Activated B cell treated with CpG ODN at 0.5 μM for 24 hours (primary cell): ENCODE results near the gene CALN1. TPM values are rescaled to one million over a fixed set of nuclear protein-coding genes. Genes with fewer than 3 reads are reported as not detected.

Experiments
- ATAC-seq: fragments of 200-7000 bp; cut with Tn5 transposase; one replicate; pipeline ENCODE4 v1.10.0; 2021; ENCODE audit warnings: low read depth, mild to moderate bottlenecking, moderate library complexity
- CTCF ChIA-PET: fragments of 350-600 bp; sonication (Branson Sonifier 250); formaldehyde crosslinking; loops from one replicate; lab custom pipeline; 2021; ENCODE audit warnings: antibody characterized with exemption; lab: Charles Lee
- POLR2A ChIA-PET: fragments of 350-600 bp; sonication (Branson Sonifier 250); formaldehyde crosslinking; loops from one replicate; lab custom pipeline; 2021; ENCODE audit warnings: antibody characterized with exemption; lab: Charles Lee
- DNase-seq: peaks from one replicate; pipeline ENCODE4 v3.0.0; 2022
- H3K27ac Mint-ChIP-seq: one replicate; pipeline ENCODE4 v1.8.0; 2020; ENCODE audit warnings: mixed read lengths
- H3K27me3 Mint-ChIP-seq: one replicate; pipeline ENCODE4 v1.8.0; 2021; ENCODE audit warnings: mixed read lengths
- H3K36me3 Mint-ChIP-seq: one replicate; pipeline ENCODE4 v1.8.0; 2021; ENCODE audit warnings: low read depth, mixed read lengths
- H3K4me1 Mint-ChIP-seq: one replicate; pipeline ENCODE4 v1.8.0; 2021; ENCODE audit warnings: mixed read lengths
- H3K4me3 Mint-ChIP-seq: one replicate; pipeline ENCODE4 v1.8.0; 2020; ENCODE audit warnings: mild to moderate bottlenecking, mixed read lengths
- H3K9me3 Mint-ChIP-seq: one replicate; pipeline ENCODE4 v1.8.0; 2020; ENCODE audit warnings: mixed read lengths
- intact Hi-C: fragments of 100-400 bp; cut with micrococcal nuclease; formaldehyde crosslinking; loops from one replicate; pipeline ENCODE4 v1.15.1; 2024
- total RNA-seq: library from RNA; stranded (reverse); gene quantifications from 2 replicates; pipeline ENCODE4 v1.2.3, GENCODE V29; 2022
- TF ChIP-seq, protein P1 (sequence below): fragments of 200-600 bp; IDR thresholded peaks from one replicate; pipeline ENCODE4 v1.8.0; 2022; ENCODE audit warnings: antibody characterized with exemption, mild to moderate bottlenecking

Gene CALN1
- total RNA-seq, 1 donor from 2014 or later, result not detected

- no peak for DNase-seq
- H3K4me1 Mint-ChIP-seq, result no peaks in the 10 kb centered on the region
- intact Hi-C loops, result no loop called here
- no peaks in the 10 kb centered on the region for H3K27me3 Mint-ChIP-seq
- ATAC-seq, result no peak
- no peak overlapping the region for H3K4me3 Mint-ChIP-seq
- no peaks in the 10 kb centered on the region for H3K36me3 Mint-ChIP-seq
- ChIA-PET CTCF (no interaction called here), POLR2A (no interaction called here)
- no peak overlapping the region for H3K27ac Mint-ChIP-seq
- TF ChIP-seq, protein P1, sequence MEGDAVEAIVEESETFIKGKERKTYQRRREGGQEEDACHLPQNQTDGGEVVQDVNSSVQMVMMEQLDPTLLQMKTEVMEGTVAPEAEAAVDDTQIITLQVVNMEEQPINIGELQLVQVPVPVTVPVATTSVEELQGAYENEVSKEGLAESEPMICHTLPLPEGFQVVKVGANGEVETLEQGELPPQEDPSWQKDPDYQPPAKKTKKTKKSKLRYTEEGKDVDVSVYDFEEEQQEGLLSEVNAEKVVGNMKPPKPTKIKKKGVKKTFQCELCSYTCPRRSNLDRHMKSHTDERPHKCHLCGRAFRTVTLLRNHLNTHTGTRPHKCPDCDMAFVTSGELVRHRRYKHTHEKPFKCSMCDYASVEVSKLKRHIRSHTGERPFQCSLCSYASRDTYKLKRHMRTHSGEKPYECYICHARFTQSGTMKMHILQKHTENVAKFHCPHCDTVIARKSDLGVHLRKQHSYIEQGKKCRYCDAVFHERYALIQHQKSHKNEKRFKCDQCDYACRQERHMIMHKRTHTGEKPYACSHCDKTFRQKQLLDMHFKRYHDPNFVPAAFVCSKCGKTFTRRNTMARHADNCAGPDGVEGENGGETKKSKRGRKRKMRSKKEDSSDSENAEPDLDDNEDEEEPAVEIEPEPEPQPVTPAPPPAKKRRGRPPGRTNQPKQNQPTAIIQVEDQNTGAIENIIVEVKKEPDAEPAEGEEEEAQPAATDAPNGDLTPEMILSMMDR, result no peak
- peaks cover 8% of the 10 kb centered on the region for H3K9me3 Mint-ChIP-seq
Measured at GRCh38 chr7:72281308-72281707, 130.8 kb downstream of the CALN1 start.

- CTCF ChIA-PET, result no interaction called here
- POLR2A ChIA-PET, result no interaction called here
Measured at GRCh38 chr7:72279203-72279602, 132.9 kb downstream of the CALN1 start.

DNA sequence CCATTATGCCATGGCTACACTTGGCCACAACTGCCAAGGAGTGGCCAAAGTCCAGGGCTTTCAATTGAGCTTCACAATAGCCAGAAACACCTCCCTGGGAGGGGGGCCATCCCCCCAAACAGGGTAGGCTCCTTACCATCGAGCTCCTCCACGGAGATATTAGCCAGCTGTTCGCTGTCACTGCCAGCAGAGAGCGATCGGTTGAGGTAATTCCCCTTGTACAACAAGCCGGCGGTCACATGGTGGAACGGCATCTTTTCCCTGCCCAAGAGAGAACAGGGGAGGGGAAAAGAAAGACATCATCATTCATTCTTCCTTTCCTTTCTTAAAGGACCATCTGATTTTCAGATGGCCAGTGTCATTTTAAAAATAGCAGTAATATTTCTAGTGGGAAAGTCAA, 133.6 kb downstream of the CALN1 start:
- intact Hi-C loops, result no loop called here
- Mint-ChIP-seq H3K4me1 (no peaks in the 10 kb centered on the region), H3K27ac (no peak overlapping the region), H3K36me3 (no peaks in the 10 kb centered on the region), H3K4me3 (no peak overlapping the region), H3K27me3 (no peaks in the 10 kb centered on the region), H3K9me3 (peaks cover 7% of the 10 kb centered on the region)
- DNase-seq (no peak), ATAC-seq (no peak)
- ChIA-PET POLR2A (no interaction called here), CTCF (no interaction called here)
- TF ChIP-seq, protein P1, result no peak

More at GRCh38 chr7:72279203-72279602, 132.9 kb downstream of the CALN1 start:
- no peaks in the 10 kb centered on the region for H3K27me3 Mint-ChIP-seq
- H3K9me3 Mint-ChIP-seq, result peaks cover 8% of the 10 kb centered on the region
- no peak for ATAC-seq
- intact Hi-C loops, result no loop called here
- no peaks in the 10 kb centered on the region for H3K36me3 Mint-ChIP-seq
- no peak for DNase-seq
- H3K4me3 Mint-ChIP-seq, result no peak overlapping the region
- no peak overlapping the region for H3K27ac Mint-ChIP-seq
- TF ChIP-seq, protein P1, result no peak
- H3K4me1 Mint-ChIP-seq, result no peaks in the 10 kb centered on the region

DNA sequence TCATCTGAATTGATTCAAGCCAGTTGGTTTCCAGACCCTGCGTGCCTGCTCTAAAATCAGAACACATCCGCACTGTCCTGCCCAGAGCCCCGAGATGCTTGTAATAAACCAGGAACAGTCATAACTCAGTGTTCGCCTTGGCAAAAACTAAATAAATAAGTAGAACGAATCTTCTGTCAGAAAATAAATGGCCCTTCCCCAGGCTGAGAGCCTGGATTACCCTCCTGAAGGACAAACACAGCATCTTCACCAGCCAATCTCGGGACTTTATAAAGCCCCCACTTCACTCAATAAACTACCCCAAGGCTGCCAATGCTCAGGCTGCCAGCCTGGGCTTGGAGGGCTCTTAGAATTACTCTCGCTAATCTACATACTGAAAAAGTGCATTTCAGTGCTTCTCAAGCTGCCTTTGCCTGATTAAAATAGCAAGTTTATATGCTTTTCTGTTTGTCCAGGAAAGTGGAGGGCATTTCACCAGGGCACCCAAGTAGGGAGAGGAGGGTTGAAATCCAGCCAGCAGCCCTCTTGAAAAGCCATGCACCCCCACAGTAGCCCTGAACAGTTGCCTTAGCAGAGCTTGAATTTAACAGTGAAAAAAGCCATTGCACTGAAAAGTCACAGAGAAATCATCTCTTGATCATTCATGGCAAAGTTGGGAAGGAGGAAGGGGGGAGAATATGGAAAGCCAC, 136.6 kb downstream of the CALN1 start:
- TF ChIP-seq, protein P1, result no peak
- no peaks in the 10 kb centered on the region for H3K27me3 Mint-ChIP-seq
- DNase-seq (no peak), ATAC-seq (no peak)
- intact Hi-C loops, result no loop called here
- no peak overlapping the region for H3K27ac Mint-ChIP-seq
- no peaks in the 10 kb centered on the region for H3K36me3 Mint-ChIP-seq
- CTCF ChIA-PET, result no interaction called here
- POLR2A ChIA-PET, result no interaction called here
- H3K4me1 Mint-ChIP-seq, result no peaks in the 10 kb centered on the region
- H3K9me3 Mint-ChIP-seq, result peaks cover 4% of the 10 kb centered on the region
- no peak overlapping the region for H3K4me3 Mint-ChIP-seq

DNA sequence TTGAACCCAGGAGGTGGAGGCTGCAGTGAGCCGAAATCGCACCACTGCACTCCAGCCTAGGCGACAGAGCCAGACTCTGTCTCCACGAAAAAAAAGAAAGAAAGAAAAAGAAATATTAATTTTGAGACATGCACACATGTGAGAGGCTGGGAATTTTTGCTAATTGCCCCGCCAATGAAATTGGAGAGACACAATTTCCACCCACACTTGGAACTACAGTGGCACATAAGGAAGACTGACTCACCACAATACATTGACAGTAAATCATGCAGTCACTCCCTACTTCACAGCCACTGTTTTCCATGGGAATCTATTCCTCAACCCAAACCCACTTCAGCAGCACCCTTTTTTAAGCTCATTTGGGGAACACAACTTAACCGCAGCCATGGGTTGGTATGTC, 139.7 kb downstream of the CALN1 start:
- Mint-ChIP-seq H3K4me1 (no peaks in the 10 kb centered on the region), H3K27me3 (no peaks in the 10 kb centered on the region), H3K36me3 (no peaks in the 10 kb centered on the region), H3K27ac (no peak overlapping the region), H3K9me3 (peaks cover 12% of the 10 kb centered on the region), H3K4me3 (no peak overlapping the region)
- no peak for DNase-seq
- no peak for ATAC-seq
- ChIA-PET POLR2A (no interaction called here), CTCF (no interaction called here)
- TF ChIP-seq, protein P1, result no peak
- intact Hi-C loops, result no loop called here
